Spleen (tissue), 11 donors: ENCODE measurements around the gene STN1. TPM values are rescaled to one million over a fixed set of nuclear protein-coding genes. Genes with fewer than 3 reads are reported as not detected.

Experiments
- DNase-seq: peaks from one replicate; pipeline ENCODE4 v3.0.0-alpha.2; 2020
- H3K27ac ChIP-seq, 8 donors: fragments of 200-600 bp; sonication (generic) in 7 of 8; 1 replicate in 4 of 8; 2 replicates in 4 of 8; pipeline versions ENCODE4 v1.5.0 to v1.8.0; 2016 to 2021; ENCODE audit warnings: inconsistent platforms in 4 of 8, mild to moderate bottlenecking in 4 of 8, moderate library complexity in 1 of 8
- H3K27me3 ChIP-seq, 7 donors: fragments of 200-600 bp; sonication (generic) in 6 of 7; replicated peaks in 1 of 7; 1 replicate in 4 of 7; 2 replicates in 3 of 7; pipeline versions ENCODE4 v1.5.0 to v1.8.0; 2016 to 2021; ENCODE audit warnings: inconsistent platforms in 3 of 7, mild to moderate bottlenecking in 1 of 7
- H3K36me3 ChIP-seq, 6 donors: fragments of 200-600 bp; sonication (generic) in 5 of 6; 1 replicate in 4 of 6; 2 replicates in 2 of 6; pipeline versions ENCODE4 v1.5.0 to v1.8.0; 2016 to 2021; ENCODE audit warnings: inconsistent platforms in 2 of 6
- H3K4me1 ChIP-seq, 6 donors: fragments of 200-600 bp; sonication (generic) in 5 of 6; 1 replicate in 3 of 6; 2 replicates in 3 of 6; pipeline versions ENCODE4 v1.5.0 to v1.8.0; 2016 to 2021; ENCODE audit warnings: inconsistent platforms in 3 of 6
- H3K4me3 ChIP-seq, 8 donors: fragments of 200-600 bp; sonication (generic) in 7 of 8; 1 replicate in 4 of 8; 2 replicates in 4 of 8; pipeline versions ENCODE4 v1.5.0 to v1.8.0; 2016 to 2021; ENCODE audit warnings: inconsistent platforms in 4 of 8, mild to moderate bottlenecking in 4 of 8, moderate library complexity in 2 of 8
- H3K9me3 ChIP-seq, 8 donors: fragments of 200-600 bp; sonication (generic) in 7 of 8; 1 replicate in 4 of 8; 2 replicates in 4 of 8; pipeline versions ENCODE4 v1.5.0 to v1.8.0; 2016 to 2021; ENCODE audit warnings: inconsistent platforms in 4 of 8
- CTCF ChIP-seq, 11 experiments: fragments of 200-600 bp in 7 of 11; fragments of 450-650 bp in 4 of 11; sonication (generic) in 4 of 11; IDR thresholded peaks in 8 of 11; conservative IDR thresholded peaks in 3 of 11; 1 replicate in 7 of 11; 2 replicates in 4 of 11; pipeline versions ENCODE4 v1.4.0 to v1.8.0; 2016 to 2021; ENCODE audit warnings: antibody characterized with exemption in 11 of 11, inconsistent platforms in 4 of 11, mild to moderate bottlenecking in 1 of 11
- POLR2A ChIP-seq, 3 donors: fragments of 450-650 bp; IDR thresholded peaks; one replicate each; pipeline ENCODE4 v1.5.1; 2017; ENCODE audit warnings: antibody characterized with exemption in 3 of 3, mild to moderate bottlenecking in 1 of 3
- POLR2AphosphoS5 ChIP-seq, 3 donors: sonication (generic); formaldehyde crosslinking; IDR thresholded peaks; one replicate each; pipeline ENCODE4 v1.5.1; 2017; ENCODE audit warnings: antibody characterized with exemption in 3 of 3
- WGBS, 5 donors: extraction: QIAGEN DNeasy Blood & Tissue Kit in 3 of 5; methylation state at CpG; one replicate each; pipeline versions ENCODE4 v1.1.5 to v1.1.7; 2013 to 2018; 5-methylcytosine and 5-hydroxymethylcytosine counted together
- intact Hi-C: fragments of 100-400 bp; cut with DNase I; formaldehyde crosslinking; loops from one replicate; pipeline ENCODE4 v1.15.0; 2023; ENCODE audit warnings: low total_unique reads
- polyA plus RNA-seq, 3 donors: library from polyadenylated mRNA; stranded (reverse); fragments of 200-250 nt; gene quantifications; one replicate each; pipeline ENCODE4 v1.2.1, GENCODE V29; 2013
- total RNA-seq, 7 donors: library from RNA; depleted of rRNA in 3 of 7; stranded (reverse); fragments of >200 nt in 3 of 7; fragmentation: NEBNext Ultra II Directional in 4 of 7; extraction: Animal tissue kit (Norgen Biotek cat#: 25700) in 4 of 7; gene quantifications; one replicate each; pipeline versions ENCODE4 v1.1.0 to v1.2.1, GENCODE V29; 2016 to 2021
- donor health status: healthy with polysubstance abuse.
- donor health status: DM: no; HTN: no; CAD: no; lungs with moderate emphysema.
- donor health status: DM: no; HTN: no; CAD: no.
- donor health status: Bipolar disorder and iron deficiency.
- donor health status: healthy.
- donor health status: DM: no; HTN: no; CAD: no.
- donor health status: DM: yes; HTN: yes; CAD: no.

The STN1 gene
- total and polyA plus RNA-seq, 10 donors = 14.2 to 27.7 (median 22.3) TPM

DNA sequence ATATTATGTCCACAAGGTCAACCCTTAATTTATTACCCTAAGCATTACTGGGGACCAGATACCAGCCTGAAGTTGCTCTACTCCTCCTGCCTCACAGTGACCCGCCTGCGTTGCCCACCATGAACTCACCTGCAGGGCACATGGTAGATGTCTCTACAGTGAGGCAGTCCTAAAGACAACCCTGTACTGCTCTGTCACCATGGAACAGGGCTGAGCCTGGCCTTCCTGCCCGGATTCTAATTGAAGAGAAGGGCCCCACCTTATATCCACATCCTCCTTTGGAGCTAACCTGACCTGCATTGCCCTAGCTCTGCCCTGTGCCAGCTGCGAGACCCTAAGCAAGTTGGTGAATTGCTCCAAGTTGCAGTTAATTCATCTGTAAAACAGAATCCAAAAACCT, 66.7 kb downstream of the STN1 start:
- 72 to 88% (median 78%) methylated on average over 4 of the region's 4 CpGs for WGBS, 5 donors
- peak overlapping the region in 4 of 8 donors; percentile 10 to 75 (median 48) for H3K27ac ChIP-seq
- H3K4me3 ChIP-seq = no peak overlapping the region
- TF ChIP-seq POLR2AphosphoS5 (IDR thresholded peaks at IDR 0.05) (no peak), CTCF (IDR thresholded peaks at IDR 0.05 in 8 of 11, conservative IDR thresholded peaks at IDR 0.05 in 3 of 11) (no peak), POLR2A (IDR thresholded peaks at IDR 0.05) (no peak)
- H3K27me3 ChIP-seq = peaks cover 0 to 33% (median 13%) of the 10 kb centered on the region in 7 donors
- peaks cover 12 to 91% (median 57%) of the 10 kb centered on the region in 6 donors for H3K4me1 ChIP-seq
- no peaks in the 10 kb centered on the region for H3K36me3 ChIP-seq
- DNase-seq = no peak
- intact Hi-C loops = no loop called here
- H3K9me3 ChIP-seq = no peaks in the 10 kb centered on the region

GRCh38 chr10:103850572-103850895, 67.5 kb downstream of the STN1 start:
- peaks cover 19 to 91% (median 57%) of the 10 kb centered on the region in 6 donors for H3K4me1 ChIP-seq
- intact Hi-C loops = no loop called here
- H3K27ac ChIP-seq = peak overlapping the region in 4 of 8 donors; percentile 10 to 75 (median 48)
- TF ChIP-seq CTCF (IDR thresholded peaks at IDR 0.05 in 8 of 11, conservative IDR thresholded peaks at IDR 0.05 in 3 of 11) = no peak
- TF ChIP-seq POLR2AphosphoS5 (IDR thresholded peaks at IDR 0.05) = no peak
- no peak for TF ChIP-seq POLR2A (IDR thresholded peaks at IDR 0.05)
- 54 to 86% (median 64%) methylated on average over 3 of the region's 3 CpGs for WGBS, 5 donors
- H3K36me3 ChIP-seq = no peaks in the 10 kb centered on the region
- H3K27me3 ChIP-seq = peaks cover 0 to 25% (median 9%) of the 10 kb centered on the region in 7 donors
- H3K9me3 ChIP-seq = no peaks in the 10 kb centered on the region
- DNase-seq = no peak
- H3K4me3 ChIP-seq = no peak overlapping the region

- Histone ChIP-seq H3K27me3 (peaks cover 0 to 20% (median 7%) of the 10 kb centered on the region in 7 donors), H3K27ac (peak overlapping the region in 4 of 8 donors; percentile 40 to 75 (median 48)), H3K4me1 (peaks cover 21 to 90% (median 58%) of the 10 kb centered on the region in 6 donors), H3K4me3 (no peak overlapping the region), H3K36me3 (no peaks in the 10 kb centered on the region), H3K9me3 (no peaks in the 10 kb centered on the region)
- intact Hi-C loops = no loop called here
- DNase-seq = no peak
- TF ChIP-seq CTCF (IDR thresholded peaks at IDR 0.05 in 8 of 11, conservative IDR thresholded peaks at IDR 0.05 in 3 of 11) (no peak), POLR2AphosphoS5 (IDR thresholded peaks at IDR 0.05) (no peak), POLR2A (IDR thresholded peaks at IDR 0.05) (no peak)
- 53 to 62% (median 58%) methylated on average over 7 to 8 of the region's 8 CpGs for WGBS, 5 donors
Observed at GRCh38 chr10:103849880-103850571, 68.0 kb downstream of the STN1 start.

- H3K4me1 ChIP-seq = peaks cover 15 to 90% (median 57%) of the 10 kb centered on the region in 6 donors
- H3K27me3 ChIP-seq = peaks cover 0 to 14% (median 0%) of the 10 kb centered on the region in 7 donors
- DNase-seq = peak; percentile 58
- TF ChIP-seq CTCF (IDR thresholded peaks at IDR 0.05 in 8 of 11, conservative IDR thresholded peaks at IDR 0.05 in 3 of 11) (no peak), POLR2A (IDR thresholded peaks at IDR 0.05) (no peak), POLR2AphosphoS5 (IDR thresholded peaks at IDR 0.05) (no peak)
- H3K36me3 ChIP-seq = no peaks in the 10 kb centered on the region
- H3K4me3 ChIP-seq = no peak overlapping the region
- peak overlapping the region in 4 of 8 donors; percentile 34 to 75 (median 42) for H3K27ac ChIP-seq
- WGBS, 5 donors = 70 to 85% (median 79%) methylated on average over 9 to 10 of the region's 10 CpGs
- intact Hi-C loops = no loop called here
- H3K9me3 ChIP-seq = no peaks in the 10 kb centered on the region
Observed at GRCh38 chr10:103849212-103849877, 68.6 kb downstream of the STN1 start.
